Ovary (tissue), 3 donors: ENCODE measurements around the gene GNG11.

Source experiments
- EP300 ChIP-seq: sonication (generic); formaldehyde crosslinking; IDR thresholded peaks from one replicate; pipeline ENCODE4 v1.6.1; 2017; ENCODE audit warnings: antibody characterized with exemption
- TF ChIP-seq, protein P1 (sequence below), 3 donors: fragments of 450-650 bp in 2 of 3; fragments of 200-600 bp in 1 of 3; IDR thresholded peaks; one replicate each; pipeline versions ENCODE4 v1.5.1 to v1.8.0; 2016 to 2022; ENCODE audit warnings: antibody characterized with exemption in 3 of 3, mild to moderate bottlenecking in 1 of 3
- donor health status: DM: no; HTN: no; CAD: no.

DNA sequence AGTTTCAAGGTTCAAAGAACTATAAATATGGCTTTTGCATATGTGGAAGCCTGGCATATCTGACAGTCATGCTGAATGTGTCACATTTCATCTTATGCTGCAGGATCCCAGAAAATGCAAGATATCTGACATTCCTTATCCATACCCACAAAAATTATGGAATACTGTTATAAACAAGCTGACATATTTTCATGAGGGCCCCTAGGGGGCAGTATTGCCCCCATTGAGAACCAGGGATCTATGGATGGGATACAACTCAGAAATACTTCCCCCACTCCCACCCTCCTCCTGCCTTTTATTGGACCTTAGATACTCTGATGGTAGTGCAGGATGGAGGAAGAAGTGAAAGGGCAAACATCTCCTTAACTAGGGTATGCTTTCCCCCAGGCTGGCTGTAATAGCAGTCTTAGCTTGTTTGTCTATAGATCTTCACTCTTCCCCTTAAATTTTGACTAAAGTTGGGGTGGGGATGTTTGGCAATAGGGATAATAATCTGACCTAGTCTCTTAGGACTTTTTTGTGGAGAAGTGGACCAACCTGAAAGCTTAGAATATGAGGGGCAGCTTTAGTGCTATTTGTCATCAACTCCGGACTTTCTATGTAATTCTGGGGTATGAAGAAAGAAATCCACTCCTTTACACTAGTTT lies 18.6 kb upstream of the GNG11 start:
- no peak for TF ChIP-seq EP300
- TF ChIP-seq, protein P1, sequence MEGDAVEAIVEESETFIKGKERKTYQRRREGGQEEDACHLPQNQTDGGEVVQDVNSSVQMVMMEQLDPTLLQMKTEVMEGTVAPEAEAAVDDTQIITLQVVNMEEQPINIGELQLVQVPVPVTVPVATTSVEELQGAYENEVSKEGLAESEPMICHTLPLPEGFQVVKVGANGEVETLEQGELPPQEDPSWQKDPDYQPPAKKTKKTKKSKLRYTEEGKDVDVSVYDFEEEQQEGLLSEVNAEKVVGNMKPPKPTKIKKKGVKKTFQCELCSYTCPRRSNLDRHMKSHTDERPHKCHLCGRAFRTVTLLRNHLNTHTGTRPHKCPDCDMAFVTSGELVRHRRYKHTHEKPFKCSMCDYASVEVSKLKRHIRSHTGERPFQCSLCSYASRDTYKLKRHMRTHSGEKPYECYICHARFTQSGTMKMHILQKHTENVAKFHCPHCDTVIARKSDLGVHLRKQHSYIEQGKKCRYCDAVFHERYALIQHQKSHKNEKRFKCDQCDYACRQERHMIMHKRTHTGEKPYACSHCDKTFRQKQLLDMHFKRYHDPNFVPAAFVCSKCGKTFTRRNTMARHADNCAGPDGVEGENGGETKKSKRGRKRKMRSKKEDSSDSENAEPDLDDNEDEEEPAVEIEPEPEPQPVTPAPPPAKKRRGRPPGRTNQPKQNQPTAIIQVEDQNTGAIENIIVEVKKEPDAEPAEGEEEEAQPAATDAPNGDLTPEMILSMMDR (IDR thresholded peaks at IDR 0.05): peak; percentile 44 to 57 (median 53)
